PC-9 (cell line): Measurements from ENCODE around the gene GPR176. TPM values are rescaled to one million over a fixed set of nuclear protein-coding genes. Genes with fewer than 3 reads are reported as not detected.

Source experiments
- BruUV-seq: library from RNA; stranded (reverse); fragments of 400-500 nt; replicated peaks from 2 replicates; lab custom pipeline; 2021; lab: Mats Ljungman, UMichigan
- CTCF ChIA-PET: fragments of 300-600 bp; sonication (Branson Sonifier 250); formaldehyde crosslinking; loops from one replicate; lab custom pipeline; 2022; ENCODE audit warnings: antibody characterized with exemption; lab: Charles Lee
- POLR2A ChIA-PET: fragments of 300-600 bp; sonication (Branson Sonifier 250); formaldehyde crosslinking; loops from one replicate; lab custom pipeline; 2022; ENCODE audit warnings: antibody characterized with exemption; ENCODE audit not compliant: unreplicated experiment; lab: Charles Lee
- DNase-seq, 2 experiments: peaks; one replicate each; pipeline versions ENCODE4 v3.0.0 to v3.0.0-alpha.2; 2015 to 2022; ENCODE audit warnings: mixed read lengths in 1 of 2
- H2AFZ ChIP-seq: fragments of 200-600 bp; sonication (generic); 2 replicates; pipeline ENCODE4 v1.8.1; 2017; ENCODE audit warnings: antibody characterized with exemption
- H3F3A ChIP-seq: fragments of 200-600 bp; sonication (generic); 2 replicates; pipeline ENCODE4 v1.8.1; 2017; ENCODE audit warnings: antibody characterized with exemption, mild to moderate bottlenecking, low read depth; ENCODE audit not compliant: insufficient read depth
- H3K27ac ChIP-seq: fragments of 200-600 bp; sonication (generic); 2 replicates; pipeline ENCODE4 v1.6.1; 2016; ENCODE audit warnings: mixed run types
- H3K27me3 ChIP-seq: fragments of 200-600 bp; sonication (generic); 2 replicates; pipeline ENCODE4 v1.6.1; 2016; ENCODE audit warnings: low read depth, mixed run types; ENCODE audit not compliant: insufficient read depth
- H3K36me3 ChIP-seq: fragments of 200-600 bp; sonication (generic); 2 replicates; pipeline ENCODE4 v1.6.1; 2016; ENCODE audit warnings: low read depth, mixed run types
- H3K4me1 ChIP-seq: fragments of 200-600 bp; sonication (generic); replicated peaks from 2 replicates; pipeline ENCODE4 v1.6.1; 2016; ENCODE audit warnings: mixed run types; ENCODE audit not compliant: insufficient read depth
- H3K4me2 ChIP-seq: fragments of 200-600 bp; sonication (generic); 2 replicates; pipeline ENCODE4 v1.6.1; 2017; ENCODE audit warnings: mixed run types
- H3K4me3 ChIP-seq: fragments of 200-600 bp; sonication (generic); 2 replicates; pipeline ENCODE4 v1.6.1; 2016; ENCODE audit warnings: mixed run types
- H3K79me2 ChIP-seq: fragments of 200-600 bp; sonication (generic); 2 replicates; pipeline ENCODE4 v1.6.1; 2017; ENCODE audit warnings: low read depth, mixed run types
- H3K9me2 ChIP-seq: fragments of 200-600 bp; sonication (generic); 2 replicates; pipeline ENCODE4 v1.8.1; 2017; ENCODE audit warnings: mild to moderate bottlenecking; ENCODE audit not compliant: insufficient read depth
- H3K9me3 ChIP-seq: fragments of 200-600 bp; sonication (generic); 2 replicates; pipeline ENCODE4 v1.8.1; 2016; ENCODE audit warnings: low read depth; ENCODE audit not compliant: insufficient read depth
- H4K20me1 ChIP-seq: fragments of 200-600 bp; sonication (generic); 2 replicates; pipeline ENCODE4 v1.8.1; 2017; ENCODE audit not compliant: insufficient read depth
- EZH2 ChIP-seq: fragments of 200-600 bp; sonication (generic); IDR thresholded peaks from 2 replicates; pipeline ENCODE4 v1.8.0; 2017; ENCODE audit warnings: antibody characterized with exemption, low read depth
- intact Hi-C: fragments of 100-400 bp; cut with micrococcal nuclease; formaldehyde crosslinking; loops from one replicate; pipeline ENCODE4 v1.10.0; 2022; ENCODE audit not compliant: unreplicated experiment
- total RNA-seq: library from RNA; stranded (reverse); gene quantifications from 2 replicates; pipeline ENCODE4 v1.2.3, GENCODE V29; 2021
- TF ChIP-seq, protein P1 (sequence below): fragments of 200-600 bp; sonication (generic); conservative IDR thresholded peaks from 2 replicates; pipeline ENCODE4 v1.6.1; 2017; ENCODE audit warnings: mixed run types, antibody characterized with exemption, mild to moderate bottlenecking, moderate library complexity

Gene GPR176
- total RNA-seq, 1 experiment from 2014 or later: 4.7 TPM

DNA sequence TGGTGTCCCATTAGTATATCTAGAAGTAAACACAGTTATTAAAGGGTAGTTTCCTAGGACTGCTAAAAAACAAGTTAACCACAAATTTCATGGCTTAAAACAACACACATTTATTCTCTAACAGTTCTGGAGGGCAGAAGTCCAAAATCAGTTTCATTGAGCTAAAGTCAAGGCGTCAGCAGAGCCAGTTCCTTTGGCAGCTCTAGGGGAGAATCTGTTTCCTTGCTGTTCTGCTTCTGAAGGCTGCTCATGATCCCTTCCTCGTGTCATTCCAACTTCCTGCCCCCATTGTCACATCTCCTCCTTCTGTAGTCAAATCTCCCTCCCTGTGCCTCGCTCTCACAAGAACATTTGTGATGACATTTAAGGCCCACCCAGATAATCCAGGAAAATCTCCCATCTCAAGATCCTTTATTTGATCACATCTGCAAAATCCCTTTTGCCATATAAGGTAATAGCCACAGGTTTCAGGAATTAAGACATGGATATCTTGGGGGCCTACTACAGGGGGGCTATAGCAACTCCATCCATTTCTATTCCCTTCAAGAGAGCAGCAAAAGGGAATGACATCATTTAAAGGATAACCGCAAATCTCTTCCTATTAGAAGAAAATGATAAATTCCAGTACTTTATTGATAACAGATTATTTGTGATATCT lies 50.1 kb downstream of the GPR176 start:
- H3K9me3 ChIP-seq: no peaks in the 10 kb centered on the region
- no peak overlapping the region for H3K4me2 ChIP-seq
- intact Hi-C loops: loop anchor here (10.0 kb wide), 1 partner anchor 85 kb away; the partner anchor contains the start of gene FSIP1
- H3K4me3 ChIP-seq: no peak overlapping the region
- no peaks in the 10 kb centered on the region for H3F3A ChIP-seq
- no peak overlapping the region for H2AFZ ChIP-seq
- H3K36me3 ChIP-seq: no peaks in the 10 kb centered on the region
- no peak for DNase-seq
- no peaks in the 10 kb centered on the region for H3K9me2 ChIP-seq
- H3K27me3 ChIP-seq: no peaks in the 10 kb centered on the region
- BruUV-seq: no TSS peak
- no peak for TF ChIP-seq EZH2
- TF ChIP-seq, protein P1, sequence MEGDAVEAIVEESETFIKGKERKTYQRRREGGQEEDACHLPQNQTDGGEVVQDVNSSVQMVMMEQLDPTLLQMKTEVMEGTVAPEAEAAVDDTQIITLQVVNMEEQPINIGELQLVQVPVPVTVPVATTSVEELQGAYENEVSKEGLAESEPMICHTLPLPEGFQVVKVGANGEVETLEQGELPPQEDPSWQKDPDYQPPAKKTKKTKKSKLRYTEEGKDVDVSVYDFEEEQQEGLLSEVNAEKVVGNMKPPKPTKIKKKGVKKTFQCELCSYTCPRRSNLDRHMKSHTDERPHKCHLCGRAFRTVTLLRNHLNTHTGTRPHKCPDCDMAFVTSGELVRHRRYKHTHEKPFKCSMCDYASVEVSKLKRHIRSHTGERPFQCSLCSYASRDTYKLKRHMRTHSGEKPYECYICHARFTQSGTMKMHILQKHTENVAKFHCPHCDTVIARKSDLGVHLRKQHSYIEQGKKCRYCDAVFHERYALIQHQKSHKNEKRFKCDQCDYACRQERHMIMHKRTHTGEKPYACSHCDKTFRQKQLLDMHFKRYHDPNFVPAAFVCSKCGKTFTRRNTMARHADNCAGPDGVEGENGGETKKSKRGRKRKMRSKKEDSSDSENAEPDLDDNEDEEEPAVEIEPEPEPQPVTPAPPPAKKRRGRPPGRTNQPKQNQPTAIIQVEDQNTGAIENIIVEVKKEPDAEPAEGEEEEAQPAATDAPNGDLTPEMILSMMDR: no peak
- no peaks in the 10 kb centered on the region for H3K79me2 ChIP-seq
- no peak overlapping the region for H3K27ac ChIP-seq
- CTCF ChIA-PET: no interaction called here
- no peaks in the 10 kb centered on the region for H4K20me1 ChIP-seq
- POLR2A ChIA-PET: no interaction called here
- H3K4me1 ChIP-seq: no peaks in the 10 kb centered on the region

DNA sequence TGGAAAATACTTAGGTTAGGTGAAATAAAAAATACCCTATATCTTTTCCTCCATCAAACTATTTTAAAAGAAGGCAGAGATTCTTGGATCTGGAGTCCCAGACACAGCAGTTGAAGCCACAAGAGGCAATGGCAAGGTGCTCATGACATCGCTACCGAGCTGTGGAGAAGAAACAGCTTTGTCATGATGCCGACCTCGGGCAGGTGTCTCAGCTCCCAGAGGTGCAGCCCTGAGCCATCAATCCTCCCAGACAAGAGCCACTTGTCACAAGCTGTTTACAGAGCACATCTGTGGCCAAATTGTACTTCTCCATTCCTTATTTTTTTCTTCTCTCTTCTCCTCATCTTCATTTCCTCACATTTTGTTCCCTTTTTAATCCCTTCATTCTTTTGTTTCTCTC lies 50.8 kb downstream of the GPR176 start:
- ChIA-PET POLR2A (no interaction called here), CTCF (no interaction called here)
- no peak overlapping the region for H3K4me3 ChIP-seq
- no peaks in the 10 kb centered on the region for H3K36me3 ChIP-seq
- intact Hi-C loops: no loop called here
- no peaks in the 10 kb centered on the region for H3K79me2 ChIP-seq
- no peaks in the 10 kb centered on the region for H3K27me3 ChIP-seq
- H3F3A ChIP-seq: no peaks in the 10 kb centered on the region
- H3K27ac ChIP-seq: no peak overlapping the region
- DNase-seq: no peak
- no TSS peak for BruUV-seq
- H3K9me2 ChIP-seq: no peaks in the 10 kb centered on the region
- H2AFZ ChIP-seq: no peak overlapping the region
- no peak for TF ChIP-seq EZH2
- TF ChIP-seq, protein P1: no peak
- H4K20me1 ChIP-seq: no peaks in the 10 kb centered on the region
- no peak overlapping the region for H3K4me2 ChIP-seq
- no peaks in the 10 kb centered on the region for H3K9me3 ChIP-seq
- H3K4me1 ChIP-seq: no peaks in the 10 kb centered on the region

DNA sequence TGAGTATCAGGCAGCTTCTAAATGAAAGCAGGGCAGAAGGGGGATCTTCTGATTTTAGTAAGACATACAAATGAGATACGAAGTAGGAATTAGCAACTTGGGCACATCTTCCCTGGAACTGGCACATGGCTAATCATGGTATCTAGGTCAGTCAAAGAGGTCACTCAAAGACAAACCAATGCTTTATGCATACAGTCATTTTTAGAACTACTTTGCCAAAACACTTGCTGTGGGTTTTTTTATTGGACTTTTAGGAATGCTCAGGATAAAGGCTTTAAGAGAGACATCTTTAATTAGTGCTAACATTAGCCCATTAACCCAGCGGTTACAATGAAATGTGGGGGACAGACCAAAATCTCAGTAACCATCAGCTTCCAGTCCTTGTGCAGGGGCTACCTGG lies 51.7 kb downstream of the GPR176 start:
- no peaks in the 10 kb centered on the region for H3K27me3 ChIP-seq
- intact Hi-C loops: no loop called here
- TF ChIP-seq EZH2: no peak
- TF ChIP-seq, protein P1: no peak
- no TSS peak for BruUV-seq
- ChIA-PET POLR2A (no interaction called here), CTCF (no interaction called here)
- no peaks in the 10 kb centered on the region for H3K9me2 ChIP-seq
- no peak overlapping the region for H3K4me2 ChIP-seq
- H2AFZ ChIP-seq: no peak overlapping the region
- no peaks in the 10 kb centered on the region for H3F3A ChIP-seq
- H3K4me1 ChIP-seq: no peaks in the 10 kb centered on the region
- no peaks in the 10 kb centered on the region for H4K20me1 ChIP-seq
- H3K27ac ChIP-seq: no peak overlapping the region
- H3K36me3 ChIP-seq: no peaks in the 10 kb centered on the region
- H3K9me3 ChIP-seq: no peaks in the 10 kb centered on the region
- no peak for DNase-seq
- no peak overlapping the region for H3K4me3 ChIP-seq
- no peaks in the 10 kb centered on the region for H3K79me2 ChIP-seq
